Gastrocnemius medialis (tissue), 4 donors: Measurements from ENCODE around the gene SREBF1. TPM values are rescaled to one million over a fixed set of nuclear protein-coding genes. Genes with fewer than 3 reads are reported as not detected.
A peak's percentile ranks its signal among the peaks of the same experiment; 100 is the strongest.

Experiments
- ATAC-seq, 2 donors: fragments of 150-250 bp; one replicate each; pipeline ENCODE4 v1.9.1; 2016
- DNase-seq, 2 donors: peaks; one replicate each; pipeline ENCODE4 v3.0.0-alpha.2; 2019
- H3K27ac ChIP-seq, 4 donors: fragments of 200-600 bp; sonication (generic); 1 replicate in 1 of 4; 2 replicates in 3 of 4; pipeline ENCODE4 v1.5.1; 2016 to 2018; ENCODE audit warnings: mild to moderate bottlenecking in 2 of 4, moderate library complexity in 1 of 4
- H3K27me3 ChIP-seq, 3 donors: fragments of 200-600 bp; sonication (generic) in 2 of 3; 1 replicate in 1 of 3; 2 replicates in 2 of 3; pipeline versions ENCODE4 v1.5.1 to v1.6.0; 2016 to 2019; ENCODE audit warnings: mild to moderate bottlenecking in 1 of 3, moderate library complexity in 1 of 3
- H3K36me3 ChIP-seq, 2 donors: fragments of 200-600 bp; sonication (generic) in 1 of 2; one replicate each; pipeline ENCODE4 v1.5.1; 2017 to 2018
- H3K4me1 ChIP-seq, 2 donors: fragments of 200-600 bp; sonication (generic) in 1 of 2; one replicate each; pipeline ENCODE4 v1.5.1; 2016 to 2017; ENCODE audit warnings: mild to moderate bottlenecking in 2 of 2
- H3K4me3 ChIP-seq, 4 donors: fragments of 200-600 bp; sonication (generic) in 3 of 4; 1 replicate in 1 of 4; 2 replicates in 3 of 4; pipeline ENCODE4 v1.5.1; 2016 to 2019; ENCODE audit warnings: mild to moderate bottlenecking in 2 of 4
- H3K9me3 ChIP-seq, 3 donors: fragments of 200-600 bp; sonication (generic) in 2 of 3; 1 replicate in 1 of 3; 2 replicates in 2 of 3; pipeline ENCODE4 v1.5.1; 2016 to 2019
- CTCF ChIP-seq, 5 experiments: fragments of 450-650 bp in 3 of 5; fragments of 200-600 bp in 2 of 5; sonication (generic) in 2 of 5; IDR thresholded peaks in 4 of 5; conservative IDR thresholded peaks in 1 of 5; 1 replicate in 4 of 5; 2 replicates in 1 of 5; pipeline ENCODE4 v1.5.1; 2016 to 2019; ENCODE audit warnings: antibody characterized with exemption in 5 of 5, mild to moderate bottlenecking in 3 of 5, moderate library complexity in 3 of 5
- POLR2A ChIP-seq, 2 donors: fragments of 450-650 bp; IDR thresholded peaks; one replicate each; pipeline ENCODE4 v1.6.1; 2017; ENCODE audit warnings: antibody characterized with exemption in 2 of 2, mild to moderate bottlenecking in 2 of 2, moderate library complexity in 2 of 2
- in situ Hi-C, 4 donors: fragments of 200-750 bp; cut with MboI; loops; one replicate each; pipeline versions ENCODE4 v1.15.0 to v1.8.0; 2017; ENCODE audit warnings: low sequenced_read_pairs in 4 of 4
- intact Hi-C: fragments of 100-400 bp; cut with DNase I; formaldehyde crosslinking; loops from one replicate; pipeline ENCODE4 v1.15.1; 2023; ENCODE audit warnings: low total_unique reads
- total RNA-seq, 4 donors: library from RNA; depleted of rRNA; stranded (reverse); fragments of >200 nt; gene quantifications; one replicate each; pipeline versions ENCODE4 v1.1.0 to v1.2.3, GENCODE V29; 2016

Gene SREBF1
- total RNA-seq, 4 donors from 2014 or later, result 11.1 to 64.5 (median 32.3) TPM

GRCh38 chr17:17837966-17838962, 1.5 kb upstream of the SREBF1 start:
- TF ChIP-seq POLR2A (IDR thresholded peaks at IDR 0.05), result peak in 1 of 2 donors; percentile 28
- no peak for TF ChIP-seq CTCF (IDR thresholded peaks at IDR 0.05 in 4 of 5, conservative IDR thresholded peaks at IDR 0.05 in 1 of 5)
- peak overlapping the region in 1 of 4 donors; percentile 9 for H3K4me3 ChIP-seq
- in situ Hi-C loops, result no loop called here
- H3K9me3 ChIP-seq, result no peaks in the 10 kb centered on the region
- DNase-seq (no peak), ATAC-seq (no peak)
- H3K36me3 ChIP-seq, result no peaks in the 10 kb centered on the region
- H3K4me1 ChIP-seq, result peaks cover 69 to 80% of the 10 kb centered on the region in 2 donors
- intact Hi-C loops, result no loop called here
- H3K27ac ChIP-seq, result peak overlapping the region; percentile 97 to 100 (median 99)
- no peaks in the 10 kb centered on the region for H3K27me3 ChIP-seq

- intact Hi-C loops, result no loop called here
- Histone ChIP-seq H3K27ac (peak overlapping the region; percentile 97 to 100 (median 99)), H3K4me3 (peak overlapping the region; percentile 79 to 89 (median 80)), H3K9me3 (no peaks in the 10 kb centered on the region), H3K36me3 (no peaks in the 10 kb centered on the region), H3K27me3 (no peaks in the 10 kb centered on the region), H3K4me1 (peaks cover 69 to 71% of the 10 kb centered on the region in 2 donors)
- DNase-seq, result peak; percentile 51 to 78
- in situ Hi-C loops, result no loop called here
- ATAC-seq, result peak; percentile 6 to 10
- no peak for TF ChIP-seq POLR2A (IDR thresholded peaks at IDR 0.05)
- TF ChIP-seq CTCF (IDR thresholded peaks at IDR 0.05 in 4 of 5, conservative IDR thresholded peaks at IDR 0.05 in 1 of 5), result no peak
These were observed 615 bp upstream of the SREBF1 start for GRCh38 chr17:17837380-17837821.

- ATAC-seq (peak; percentile 74 to 81), DNase-seq (peak; percentile 97 to 98)
- H3K27ac ChIP-seq, result peak overlapping the region; percentile 97 to 100 (median 99)
- TF ChIP-seq CTCF (IDR thresholded peaks at IDR 0.05 in 4 of 5, conservative IDR thresholded peaks at IDR 0.05 in 1 of 5), result no peak
- TF ChIP-seq POLR2A (IDR thresholded peaks at IDR 0.05), result peak; percentile 99 to 100
- peaks cover 67 to 71% of the 10 kb centered on the region in 2 donors for H3K4me1 ChIP-seq
- peak overlapping the region; percentile 79 to 89 (median 80) for H3K4me3 ChIP-seq
- no peaks in the 10 kb centered on the region for H3K27me3 ChIP-seq
- intact Hi-C loops (loop anchor here (1.0 kb wide), 1 partner anchor 13 kb away; no protein-coding TSS in a partner anchor), in situ Hi-C loops (no loop called here)
- no peaks in the 10 kb centered on the region for H3K9me3 ChIP-seq
- H3K36me3 ChIP-seq, result no peaks in the 10 kb centered on the region
These were observed 452 bp downstream of the SREBF1 start for GRCh38 chr17:17836250-17836817.

GRCh38 chr17:17835415-17836249, 1.2 kb downstream of the SREBF1 start:
- TF ChIP-seq POLR2A (IDR thresholded peaks at IDR 0.05) (no peak), CTCF (IDR thresholded peaks at IDR 0.05 in 4 of 5, conservative IDR thresholded peaks at IDR 0.05 in 1 of 5) (no peak)
- Histone ChIP-seq H3K36me3 (no peaks in the 10 kb centered on the region), H3K9me3 (no peaks in the 10 kb centered on the region), H3K4me3 (peak overlapping the region; percentile 44 to 89 (median 80)), H3K27me3 (no peaks in the 10 kb centered on the region), H3K27ac (peak overlapping the region; percentile 97 to 100 (median 99)), H3K4me1 (peaks cover 67% of the 10 kb centered on the region in 2 donors)
- intact Hi-C loops, result loop anchor here (1.0 kb wide), 1 partner anchor 12 kb away; no protein-coding TSS in a partner anchor
- in situ Hi-C loops, result no loop called here
- DNase-seq (no peak), ATAC-seq (peak; percentile 4 to 7)
